Liver (tissue), 3 donors: Measurements from ENCODE around the gene UPK2.

ENCODE experiments used
- EGR1 ChIP-seq, 2 donors: IDR thresholded peaks; 2 replicates each; pipeline ENCODE4 v1.6.1; 2016 to 2018; ENCODE audit warnings: antibody characterized with exemption in 2 of 2, low read depth in 2 of 2
- FOXA1 ChIP-seq: IDR thresholded peaks from 2 replicates; pipeline ENCODE4 v1.6.1; 2016; ENCODE audit warnings: antibody characterized with exemption
- HNF4A ChIP-seq, 2 donors: conservative IDR thresholded peaks; 2 replicates each; pipeline ENCODE4 v1.6.1; 2016; ENCODE audit warnings: antibody characterized with exemption in 2 of 2, mild to moderate bottlenecking in 2 of 2
- RAD21 ChIP-seq, 2 donors: IDR thresholded peaks; 2 replicates each; pipeline ENCODE4 v1.6.1; 2016; ENCODE audit warnings: antibody characterized with exemption in 2 of 2, mild to moderate bottlenecking in 2 of 2
- SP1 ChIP-seq: IDR thresholded peaks from 2 replicates; pipeline ENCODE4 v1.6.1; 2018; ENCODE audit warnings: antibody characterized with exemption, mild to moderate bottlenecking
- TF ChIP-seq, protein P1 (sequence below): fragments of 150-350 bp; IDR thresholded peaks from 2 replicates; pipeline ENCODE4 v1.5.1; 2017; ENCODE audit warnings: improper control_type of control experiment, low read depth, low read length; ENCODE audit not compliant: missing input control
- TF ChIP-seq, protein P2 (sequence below): IDR thresholded peaks from 2 replicates; pipeline ENCODE4 v1.6.1; 2016; ENCODE audit warnings: antibody characterized with exemption
- donor health status: healthy.
- donor health status: healthy.

DNA sequence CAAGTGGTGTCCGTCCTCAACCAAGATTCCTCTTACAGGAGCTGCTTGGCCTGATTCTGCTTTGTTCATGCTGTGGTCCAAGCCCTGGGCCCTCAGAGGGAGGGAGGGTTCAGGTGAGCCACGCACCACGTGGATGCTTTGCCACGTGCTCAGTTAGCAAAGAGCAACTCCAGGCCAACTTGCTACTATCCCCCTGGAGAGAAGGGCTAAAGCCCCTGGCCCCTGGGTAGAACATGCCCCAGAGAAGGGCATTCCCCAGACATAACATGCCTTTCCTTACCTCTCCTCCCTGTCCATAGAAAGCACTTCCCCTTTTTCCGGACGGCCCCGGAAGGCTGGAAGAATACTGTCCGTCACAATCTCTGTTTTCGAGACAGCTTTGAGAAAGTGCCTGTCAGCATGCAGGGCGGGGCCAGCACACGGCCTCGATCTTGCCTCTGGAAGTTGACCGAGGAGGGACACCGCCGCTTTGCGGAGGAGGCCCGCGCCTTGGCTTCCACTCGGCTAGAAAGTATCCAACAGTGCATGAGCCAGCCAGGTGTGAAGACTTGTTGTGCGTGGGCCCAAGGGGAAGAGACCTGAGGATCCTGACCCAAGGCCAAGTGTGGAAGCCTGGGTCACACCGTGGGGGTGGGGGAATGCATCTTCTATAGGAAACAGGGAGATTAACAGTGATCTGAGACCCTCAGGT, 24.2 kb downstream of the UPK2 start:
- TF ChIP-seq EGR1 (IDR thresholded peaks at IDR 0.05; ENCODE audit: low read depth in 2 of 2) (no peak), HNF4A (conservative IDR thresholded peaks at IDR 0.05) (no peak), SP1 (no peak), FOXA1 (no peak), RAD21 (IDR thresholded peaks at IDR 0.05) (no peak)
- TF ChIP-seq, protein P1, sequence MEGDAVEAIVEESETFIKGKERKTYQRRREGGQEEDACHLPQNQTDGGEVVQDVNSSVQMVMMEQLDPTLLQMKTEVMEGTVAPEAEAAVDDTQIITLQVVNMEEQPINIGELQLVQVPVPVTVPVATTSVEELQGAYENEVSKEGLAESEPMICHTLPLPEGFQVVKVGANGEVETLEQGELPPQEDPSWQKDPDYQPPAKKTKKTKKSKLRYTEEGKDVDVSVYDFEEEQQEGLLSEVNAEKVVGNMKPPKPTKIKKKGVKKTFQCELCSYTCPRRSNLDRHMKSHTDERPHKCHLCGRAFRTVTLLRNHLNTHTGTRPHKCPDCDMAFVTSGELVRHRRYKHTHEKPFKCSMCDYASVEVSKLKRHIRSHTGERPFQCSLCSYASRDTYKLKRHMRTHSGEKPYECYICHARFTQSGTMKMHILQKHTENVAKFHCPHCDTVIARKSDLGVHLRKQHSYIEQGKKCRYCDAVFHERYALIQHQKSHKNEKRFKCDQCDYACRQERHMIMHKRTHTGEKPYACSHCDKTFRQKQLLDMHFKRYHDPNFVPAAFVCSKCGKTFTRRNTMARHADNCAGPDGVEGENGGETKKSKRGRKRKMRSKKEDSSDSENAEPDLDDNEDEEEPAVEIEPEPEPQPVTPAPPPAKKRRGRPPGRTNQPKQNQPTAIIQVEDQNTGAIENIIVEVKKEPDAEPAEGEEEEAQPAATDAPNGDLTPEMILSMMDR, result no peak
- TF ChIP-seq, protein P2, sequence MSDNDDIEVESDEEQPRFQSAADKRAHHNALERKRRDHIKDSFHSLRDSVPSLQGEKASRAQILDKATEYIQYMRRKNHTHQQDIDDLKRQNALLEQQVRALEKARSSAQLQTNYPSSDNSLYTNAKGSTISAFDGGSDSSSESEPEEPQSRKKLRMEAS, result no peak
